WERI-Rb-1 (cell line): ENCODE data around the gene GBA2.

Experiments used
- DNase-seq: peaks from one replicate; pipeline ENCODE4 v3.0.0-alpha.2; 2020
- H3K27ac ChIP-seq: fragments of 250-450 bp; sonication (Bioruptor Pico); 2 replicates; pipeline ENCODE4 v1.5.1; 2020; ENCODE audit warnings: mild to moderate bottlenecking, moderate library complexity
- H3K27me3 ChIP-seq: fragments of 250-450 bp; sonication (Bioruptor Pico); 2 replicates; pipeline ENCODE4 v1.5.1; 2021; ENCODE audit warnings: mild to moderate bottlenecking, low read depth, moderate library complexity; ENCODE audit not compliant: insufficient read depth, severe bottlenecking
- H3K36me3 ChIP-seq: fragments of 250-450 bp; sonication (Bioruptor Pico); 2 replicates; pipeline ENCODE4 v1.5.1; 2020; ENCODE audit warnings: mild to moderate bottlenecking, moderate library complexity
- H3K4me3 ChIP-seq: 2 replicates; pipeline ENCODE4 v1.5.1; 2011; ENCODE audit warnings: low read depth, mild to moderate bottlenecking, control low read depth, low read length
- H3K9me3 ChIP-seq: fragments of 250-450 bp; sonication (Bioruptor Pico); 2 replicates; pipeline ENCODE4 v1.5.1; 2021; ENCODE audit warnings: mild to moderate bottlenecking, moderate library complexity; ENCODE audit not compliant: severe bottlenecking
- CTCF ChIP-seq: IDR thresholded peaks from 2 replicates; pipeline ENCODE4 v1.5.1; 2011; ENCODE audit warnings: low read depth, mild to moderate bottlenecking, control low read depth, inconsistent platforms, low read length

Gene GBA2

DNA sequence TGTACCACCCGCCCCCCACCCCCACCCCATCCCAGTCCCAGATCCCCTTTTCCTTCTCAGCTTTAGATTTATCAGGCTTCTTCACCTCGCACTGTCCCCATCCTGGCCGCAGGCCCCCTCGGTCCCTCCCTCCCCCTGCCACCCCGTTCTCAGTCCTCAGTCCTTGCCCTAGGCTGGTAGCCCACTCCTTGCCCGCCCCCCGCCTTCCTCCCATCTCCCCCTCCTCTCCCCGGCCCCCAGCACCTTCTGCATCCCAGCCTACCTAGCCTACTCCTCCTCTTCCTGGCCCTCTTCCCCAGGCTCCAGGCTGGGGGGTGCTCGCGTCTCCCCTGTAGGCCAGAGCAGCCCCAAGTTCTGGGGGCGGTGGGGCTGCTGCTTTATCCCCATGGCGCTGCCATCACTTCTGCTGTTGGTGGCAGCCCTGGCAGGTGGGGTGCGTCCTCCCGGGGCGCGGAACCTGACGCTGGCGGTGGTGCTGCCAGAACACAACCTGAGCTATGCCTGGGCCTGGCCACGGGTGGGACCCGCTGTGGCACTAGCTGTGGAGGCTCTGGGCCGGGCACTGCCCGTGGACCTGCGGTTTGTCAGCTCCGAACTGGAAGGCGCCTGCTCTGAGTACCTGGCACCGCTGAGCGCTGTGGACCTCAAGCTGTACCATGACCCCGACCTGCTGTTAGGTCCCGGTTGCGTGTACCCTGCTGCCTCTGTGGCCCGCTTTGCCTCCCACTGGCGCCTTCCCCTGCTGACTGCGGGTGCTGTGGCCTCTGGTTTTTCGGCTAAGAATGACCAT, 43.2 kb upstream of the GBA2 start:
- DNase-seq, result no peak
- peaks cover 34% of the 10 kb centered on the region for H3K36me3 ChIP-seq
- no peaks in the 10 kb centered on the region for H3K27me3 ChIP-seq
- no peaks in the 10 kb centered on the region for H3K9me3 ChIP-seq
- no peak for TF ChIP-seq CTCF
- peak overlapping the region; percentile 63 for H3K4me3 ChIP-seq
- peak overlapping the region; percentile 89 for H3K27ac ChIP-seq

- Histone ChIP-seq H3K36me3 (peaks cover 27% of the 10 kb centered on the region), H3K9me3 (no peaks in the 10 kb centered on the region), H3K4me3 (peak within 1 kb of the TSS; percentile 66), H3K27me3 (no peaks in the 10 kb centered on the region), H3K27ac (peak within 1 kb of the TSS; percentile 98)
- TF ChIP-seq CTCF, result no peak
- no peak for DNase-seq
Observed at GRCh38 chr9:35791297-35791921, 42.4 kb upstream of the GBA2 start, which contains the start of gene NPR2. Gene NPR2 (plus strand): TSS chr9:35791591. CDS start chr9:35792409, 818 bp downstream.

DNA sequence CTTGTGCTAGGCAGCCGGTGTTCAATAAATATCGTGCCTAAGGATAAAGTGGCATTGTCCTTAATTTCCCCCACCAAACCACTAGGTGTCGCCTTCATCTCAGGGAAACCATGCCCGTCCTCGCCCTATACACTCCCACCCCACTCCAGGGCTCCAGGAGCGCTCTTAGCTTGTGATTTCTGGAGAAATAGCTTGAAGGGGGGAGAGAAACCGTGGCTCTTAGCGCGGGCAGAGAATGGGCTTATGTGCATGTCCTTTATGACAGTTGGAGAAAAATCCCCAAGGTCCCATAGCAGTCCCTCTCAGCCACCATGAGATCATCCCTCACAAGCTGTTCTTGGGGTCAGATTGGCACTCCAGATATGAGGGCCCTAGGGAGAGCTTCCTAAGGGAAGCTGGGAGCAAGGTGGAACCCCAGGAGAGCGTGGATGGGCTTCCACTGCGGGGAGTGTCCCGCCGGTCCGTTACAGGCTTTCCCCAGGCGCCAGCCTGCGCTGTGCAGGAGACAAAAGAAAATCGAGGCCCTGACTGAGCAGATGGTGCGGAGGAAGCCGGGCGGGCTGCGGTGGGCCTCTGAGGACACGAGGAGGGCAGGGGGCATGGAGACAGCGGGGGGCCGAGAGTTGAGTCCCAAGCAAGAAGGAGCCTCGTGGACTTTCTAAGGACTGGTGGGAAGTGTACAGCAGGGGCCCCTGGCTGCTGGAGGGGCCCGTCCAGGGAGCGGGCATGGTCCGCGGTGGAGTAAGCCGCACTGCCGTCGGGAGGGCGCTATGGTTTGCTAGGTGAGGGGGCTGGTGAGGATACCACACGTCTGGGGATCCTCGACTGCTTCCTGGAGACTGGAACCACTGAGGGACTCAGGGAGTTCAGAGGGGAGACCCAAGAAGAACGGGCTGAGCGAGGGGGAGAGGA, 41.6 kb upstream of the GBA2 start:
- H3K27me3 ChIP-seq, result no peaks in the 10 kb centered on the region
- H3K4me3 ChIP-seq, result peak overlapping the region; percentile 66
- DNase-seq, result peak; percentile 88
- no peaks in the 10 kb centered on the region for H3K9me3 ChIP-seq
- H3K27ac ChIP-seq, result peak overlapping the region; percentile 98
- H3K36me3 ChIP-seq, result peaks cover 22% of the 10 kb centered on the region
- peak; percentile 80 for TF ChIP-seq CTCF

DNA sequence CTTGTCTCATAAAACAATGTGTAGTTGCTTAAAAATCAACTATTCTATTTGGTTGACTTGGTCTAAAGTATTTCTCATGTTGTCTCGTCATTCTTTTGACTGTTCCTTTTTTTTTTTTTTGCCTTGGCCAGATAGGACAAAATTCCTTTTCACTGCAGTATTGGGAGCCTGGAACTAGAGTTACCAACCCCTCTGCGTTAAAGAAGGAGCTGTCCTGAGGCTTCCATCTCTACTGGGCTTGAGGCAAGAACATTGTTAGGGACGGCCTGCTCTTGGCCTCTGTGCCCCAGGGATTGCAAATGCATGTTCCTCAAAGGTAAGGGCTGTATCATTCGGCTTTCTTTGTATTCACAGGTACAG, 41.0 kb upstream of the GBA2 start:
- peak overlapping the region; percentile 98 for H3K27ac ChIP-seq
- no peak for DNase-seq
- no peak for TF ChIP-seq CTCF

GRCh38 chr9:35789541-35789940, 40.5 kb upstream of the GBA2 start:
- no peak overlapping the region for H3K4me3 ChIP-seq
- no peak for DNase-seq
- peak overlapping the region; percentile 98 for H3K27ac ChIP-seq
- H3K9me3 ChIP-seq, result no peaks in the 10 kb centered on the region
- no peak for TF ChIP-seq CTCF
- peaks cover 17% of the 10 kb centered on the region for H3K36me3 ChIP-seq
- no peaks in the 10 kb centered on the region for H3K27me3 ChIP-seq

More for the DNA sequence above, 41.0 kb upstream of the GBA2 start:
- Histone ChIP-seq H3K9me3 (no peaks in the 10 kb centered on the region), H3K4me3 (no peak overlapping the region; the same call in 1 of the 2 replicates), H3K36me3 (peaks cover 19% of the 10 kb centered on the region), H3K27me3 (no peaks in the 10 kb centered on the region)
